Liver (tissue), 9 donors: ENCODE measurements around the gene UBAP2. TPM values are rescaled to one million over a fixed set of nuclear protein-coding genes. Genes with fewer than 3 reads are reported as not detected.

Experiments used
- DNase-seq: peaks from one replicate; pipeline ENCODE4 v3.0.0-alpha.2; 2017; ENCODE audit warnings: low spot score
- H3K27ac ChIP-seq, 2 donors: one replicate each; pipeline ENCODE4 v1.7.0; 2013; ENCODE audit warnings: inconsistent platforms in 2 of 2, low read length in 2 of 2, control low read depth in 1 of 2, low read depth in 1 of 2, mild to moderate bottlenecking in 1 of 2
- H3K27me3 ChIP-seq, 4 donors: one replicate each; pipeline versions ENCODE4 v1.6.1 to v1.7.0; 2013; ENCODE audit warnings: low read length in 3 of 4, inconsistent platforms in 1 of 4, mild to moderate bottlenecking in 1 of 4, moderate library complexity in 1 of 4; ENCODE audit not compliant: control insufficient read depth in 4 of 4, insufficient read depth in 4 of 4
- H3K36me3 ChIP-seq, 4 donors: one replicate each; pipeline versions ENCODE4 v1.6.1 to v1.7.0; 2013; ENCODE audit warnings: low read length in 3 of 4, mild to moderate bottlenecking in 3 of 4, low read depth in 1 of 4, moderate library complexity in 1 of 4; ENCODE audit not compliant: control insufficient read depth in 4 of 4, insufficient read depth in 3 of 4
- H3K4me1 ChIP-seq, 4 donors: one replicate each; pipeline versions ENCODE4 v1.6.1 to v1.7.0; 2013; ENCODE audit warnings: low read length in 3 of 4, mild to moderate bottlenecking in 3 of 4, moderate library complexity in 1 of 4; ENCODE audit not compliant: control insufficient read depth in 4 of 4, insufficient read depth in 4 of 4
- H3K4me3 ChIP-seq, 3 donors: one replicate each; pipeline versions ENCODE4 v1.6.1 to v1.7.0; 2013; ENCODE audit warnings: low read length in 3 of 3, control low read depth in 1 of 3, low read depth in 1 of 3, mild to moderate bottlenecking in 1 of 3
- H3K9ac ChIP-seq, 2 donors: one replicate each; pipeline ENCODE4 v1.7.0; 2013; ENCODE audit warnings: low read length in 2 of 2, mild to moderate bottlenecking in 2 of 2, moderate library complexity in 2 of 2, control low read depth in 1 of 2, low read depth in 1 of 2
- H3K9me3 ChIP-seq, 4 donors: one replicate each; pipeline versions ENCODE4 v1.6.1 to v1.7.0; 2013; ENCODE audit warnings: low read length in 3 of 4; ENCODE audit not compliant: control insufficient read depth in 4 of 4
- EGR1 ChIP-seq, 2 donors: IDR thresholded peaks; 2 replicates each; pipeline ENCODE4 v1.6.1; 2016 to 2018; ENCODE audit warnings: antibody characterized with exemption in 2 of 2, low read depth in 2 of 2
- FOXA1 ChIP-seq: IDR thresholded peaks from 2 replicates; pipeline ENCODE4 v1.6.1; 2016; ENCODE audit warnings: antibody characterized with exemption
- GABPA ChIP-seq, 2 donors: IDR thresholded peaks in 1 of 2; conservative IDR thresholded peaks in 1 of 2; 2 replicates each; pipeline ENCODE4 v1.6.1; 2016; ENCODE audit warnings: antibody characterized with exemption in 2 of 2, mild to moderate bottlenecking in 1 of 2, moderate library complexity in 1 of 2
- HNF4A ChIP-seq, 2 donors: conservative IDR thresholded peaks; 2 replicates each; pipeline ENCODE4 v1.6.1; 2016; ENCODE audit warnings: antibody characterized with exemption in 2 of 2, mild to moderate bottlenecking in 2 of 2
- HNF4G ChIP-seq: IDR thresholded peaks from 2 replicates; pipeline ENCODE4 v1.6.1; 2016; ENCODE audit warnings: antibody characterized with exemption
- NR2F2 ChIP-seq: IDR thresholded peaks from 2 replicates; pipeline ENCODE4 v1.6.1; 2016; ENCODE audit warnings: antibody characterized with exemption
- RAD21 ChIP-seq, 2 donors: IDR thresholded peaks; 2 replicates each; pipeline ENCODE4 v1.6.1; 2016; ENCODE audit warnings: antibody characterized with exemption in 2 of 2, mild to moderate bottlenecking in 2 of 2
- RXRA ChIP-seq, 2 donors: IDR thresholded peaks; 2 replicates each; pipeline ENCODE4 v1.6.1; 2017 to 2018; ENCODE audit warnings: antibody characterized with exemption in 2 of 2, mild to moderate bottlenecking in 1 of 2
- SP1 ChIP-seq: IDR thresholded peaks from 2 replicates; pipeline ENCODE4 v1.6.1; 2018; ENCODE audit warnings: antibody characterized with exemption, mild to moderate bottlenecking
- TAF1 ChIP-seq: conservative IDR thresholded peaks from 2 replicates; pipeline ENCODE4 v1.6.1; 2016; ENCODE audit warnings: antibody characterized with exemption, mild to moderate bottlenecking
- WGBS: extraction: QIAGEN DNeasy Blood & Tissue Kit; methylation state at CpG from one replicate; pipeline ENCODE4 v1.1.7; 2013; 5-methylcytosine and 5-hydroxymethylcytosine counted together
- polyA plus RNA-seq, 2 donors: library from polyadenylated mRNA; stranded (reverse) in 1 of 2; unstranded in 1 of 2; fragments of 200-250 nt in 1 of 2; fragments of >200 nt in 1 of 2; fragmentation: Nextera tagmentation in 1 of 2; extraction: Ambion mirVana in 1 of 2; gene quantifications; one replicate each; pipeline versions ENCODE4 v1.2.1 to v1.2.3, GENCODE V29; 2013 to 2015
- total RNA-seq, 2 donors: library from RNA; depleted of rRNA; stranded (reverse); fragments of >200 nt; gene quantifications; one replicate each; pipeline ENCODE4 v1.2.3, GENCODE V29; 2014
- TF ChIP-seq, protein P1 (sequence below): IDR thresholded peaks from 2 replicates; pipeline ENCODE4 v1.6.1; 2016; ENCODE audit warnings: antibody characterized with exemption
- TF ChIP-seq, protein P2 (sequence below): fragments of 150-350 bp; IDR thresholded peaks from 2 replicates; pipeline ENCODE4 v1.5.1; 2017; ENCODE audit warnings: improper control_type of control experiment, low read depth, low read length; ENCODE audit not compliant: missing input control
- TF ChIP-seq, protein P3 (sequence below): IDR thresholded peaks from 2 replicates; pipeline ENCODE4 v1.6.1; 2016; ENCODE audit warnings: antibody characterized with exemption, mild to moderate bottlenecking
- TF ChIP-seq, protein P4 (sequence below): IDR thresholded peaks from 2 replicates; pipeline ENCODE4 v1.6.1; 2016; ENCODE audit warnings: antibody characterized with exemption
- TF ChIP-seq, protein P5 (sequence below): IDR thresholded peaks from 2 replicates; pipeline ENCODE4 v1.6.1; 2016; ENCODE audit warnings: antibody characterized with exemption
- donor health status: healthy.
- donor health status: healthy.
- donor health status: healthy.
- donor health status: healthy.
- donor health status: healthy.

UBAP2 gene
- total and polyA plus RNA-seq, 4 donors: 5.4 to 12.6 (median 8.3) TPM

GRCh38 chr9:34032631-34033030, 16.1 kb downstream of the UBAP2 start:
- no peak overlapping the region for H3K27ac ChIP-seq
- WGBS: 91% methylated on average over 7 of the region's 7 CpGs
- no peak for DNase-seq
- no peaks in the 10 kb centered on the region for H3K27me3 ChIP-seq
- H3K4me3 ChIP-seq: no peak overlapping the region
- TF ChIP-seq RXRA (IDR thresholded peaks at IDR 0.05) (no peak), TAF1 (no peak), RAD21 (IDR thresholded peaks at IDR 0.05) (no peak), HNF4A (conservative IDR thresholded peaks at IDR 0.05) (no peak), SP1 (no peak), HNF4G (no peak), GABPA (IDR thresholded peaks at IDR 0.05 in 1 of 2, conservative IDR thresholded peaks at IDR 0.05 in 1 of 2) (no peak), NR2F2 (no peak), EGR1 (IDR thresholded peaks at IDR 0.05; ENCODE audit: low read depth in 2 of 2) (no peak)
- TF ChIP-seq, protein P1, sequence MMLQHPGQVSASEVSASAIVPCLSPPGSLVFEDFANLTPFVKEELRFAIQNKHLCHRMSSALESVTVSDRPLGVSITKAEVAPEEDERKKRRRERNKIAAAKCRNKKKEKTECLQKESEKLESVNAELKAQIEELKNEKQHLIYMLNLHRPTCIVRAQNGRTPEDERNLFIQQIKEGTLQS: no peak
- TF ChIP-seq, protein P2, sequence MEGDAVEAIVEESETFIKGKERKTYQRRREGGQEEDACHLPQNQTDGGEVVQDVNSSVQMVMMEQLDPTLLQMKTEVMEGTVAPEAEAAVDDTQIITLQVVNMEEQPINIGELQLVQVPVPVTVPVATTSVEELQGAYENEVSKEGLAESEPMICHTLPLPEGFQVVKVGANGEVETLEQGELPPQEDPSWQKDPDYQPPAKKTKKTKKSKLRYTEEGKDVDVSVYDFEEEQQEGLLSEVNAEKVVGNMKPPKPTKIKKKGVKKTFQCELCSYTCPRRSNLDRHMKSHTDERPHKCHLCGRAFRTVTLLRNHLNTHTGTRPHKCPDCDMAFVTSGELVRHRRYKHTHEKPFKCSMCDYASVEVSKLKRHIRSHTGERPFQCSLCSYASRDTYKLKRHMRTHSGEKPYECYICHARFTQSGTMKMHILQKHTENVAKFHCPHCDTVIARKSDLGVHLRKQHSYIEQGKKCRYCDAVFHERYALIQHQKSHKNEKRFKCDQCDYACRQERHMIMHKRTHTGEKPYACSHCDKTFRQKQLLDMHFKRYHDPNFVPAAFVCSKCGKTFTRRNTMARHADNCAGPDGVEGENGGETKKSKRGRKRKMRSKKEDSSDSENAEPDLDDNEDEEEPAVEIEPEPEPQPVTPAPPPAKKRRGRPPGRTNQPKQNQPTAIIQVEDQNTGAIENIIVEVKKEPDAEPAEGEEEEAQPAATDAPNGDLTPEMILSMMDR: no peak
- TF ChIP-seq, protein P3, sequence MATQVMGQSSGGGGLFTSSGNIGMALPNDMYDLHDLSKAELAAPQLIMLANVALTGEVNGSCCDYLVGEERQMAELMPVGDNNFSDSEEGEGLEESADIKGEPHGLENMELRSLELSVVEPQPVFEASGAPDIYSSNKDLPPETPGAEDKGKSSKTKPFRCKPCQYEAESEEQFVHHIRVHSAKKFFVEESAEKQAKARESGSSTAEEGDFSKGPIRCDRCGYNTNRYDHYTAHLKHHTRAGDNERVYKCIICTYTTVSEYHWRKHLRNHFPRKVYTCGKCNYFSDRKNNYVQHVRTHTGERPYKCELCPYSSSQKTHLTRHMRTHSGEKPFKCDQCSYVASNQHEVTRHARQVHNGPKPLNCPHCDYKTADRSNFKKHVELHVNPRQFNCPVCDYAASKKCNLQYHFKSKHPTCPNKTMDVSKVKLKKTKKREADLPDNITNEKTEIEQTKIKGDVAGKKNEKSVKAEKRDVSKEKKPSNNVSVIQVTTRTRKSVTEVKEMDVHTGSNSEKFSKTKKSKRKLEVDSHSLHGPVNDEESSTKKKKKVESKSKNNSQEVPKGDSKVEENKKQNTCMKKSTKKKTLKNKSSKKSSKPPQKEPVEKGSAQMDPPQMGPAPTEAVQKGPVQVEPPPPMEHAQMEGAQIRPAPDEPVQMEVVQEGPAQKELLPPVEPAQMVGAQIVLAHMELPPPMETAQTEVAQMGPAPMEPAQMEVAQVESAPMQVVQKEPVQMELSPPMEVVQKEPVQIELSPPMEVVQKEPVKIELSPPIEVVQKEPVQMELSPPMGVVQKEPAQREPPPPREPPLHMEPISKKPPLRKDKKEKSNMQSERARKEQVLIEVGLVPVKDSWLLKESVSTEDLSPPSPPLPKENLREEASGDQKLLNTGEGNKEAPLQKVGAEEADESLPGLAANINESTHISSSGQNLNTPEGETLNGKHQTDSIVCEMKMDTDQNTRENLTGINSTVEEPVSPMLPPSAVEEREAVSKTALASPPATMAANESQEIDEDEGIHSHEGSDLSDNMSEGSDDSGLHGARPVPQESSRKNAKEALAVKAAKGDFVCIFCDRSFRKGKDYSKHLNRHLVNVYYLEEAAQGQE: no peak
- TF ChIP-seq, protein P4, sequence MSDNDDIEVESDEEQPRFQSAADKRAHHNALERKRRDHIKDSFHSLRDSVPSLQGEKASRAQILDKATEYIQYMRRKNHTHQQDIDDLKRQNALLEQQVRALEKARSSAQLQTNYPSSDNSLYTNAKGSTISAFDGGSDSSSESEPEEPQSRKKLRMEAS: no peak
- TF ChIP-seq, protein P5, sequence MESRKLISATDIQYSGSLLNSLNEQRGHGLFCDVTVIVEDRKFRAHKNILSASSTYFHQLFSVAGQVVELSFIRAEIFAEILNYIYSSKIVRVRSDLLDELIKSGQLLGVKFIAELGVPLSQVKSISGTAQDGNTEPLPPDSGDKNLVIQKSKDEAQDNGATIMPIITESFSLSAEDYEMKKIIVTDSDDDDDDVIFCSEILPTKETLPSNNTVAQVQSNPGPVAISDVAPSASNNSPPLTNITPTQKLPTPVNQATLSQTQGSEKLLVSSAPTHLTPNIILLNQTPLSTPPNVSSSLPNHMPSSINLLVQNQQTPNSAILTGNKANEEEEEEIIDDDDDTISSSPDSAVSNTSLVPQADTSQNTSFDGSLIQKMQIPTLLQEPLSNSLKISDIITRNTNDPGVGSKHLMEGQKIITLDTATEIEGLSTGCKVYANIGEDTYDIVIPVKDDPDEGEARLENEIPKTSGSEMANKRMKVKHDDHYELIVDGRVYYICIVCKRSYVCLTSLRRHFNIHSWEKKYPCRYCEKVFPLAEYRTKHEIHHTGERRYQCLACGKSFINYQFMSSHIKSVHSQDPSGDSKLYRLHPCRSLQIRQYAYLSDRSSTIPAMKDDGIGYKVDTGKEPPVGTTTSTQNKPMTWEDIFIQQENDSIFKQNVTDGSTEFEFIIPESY: no peak
- peaks cover 0 to 2% (median 0%) of the 10 kb centered on the region in 4 donors for H3K36me3 ChIP-seq
- H3K9me3 ChIP-seq: no peaks in the 10 kb centered on the region
- no peak overlapping the region for H3K9ac ChIP-seq
- no peaks in the 10 kb centered on the region for H3K4me1 ChIP-seq

DNA sequence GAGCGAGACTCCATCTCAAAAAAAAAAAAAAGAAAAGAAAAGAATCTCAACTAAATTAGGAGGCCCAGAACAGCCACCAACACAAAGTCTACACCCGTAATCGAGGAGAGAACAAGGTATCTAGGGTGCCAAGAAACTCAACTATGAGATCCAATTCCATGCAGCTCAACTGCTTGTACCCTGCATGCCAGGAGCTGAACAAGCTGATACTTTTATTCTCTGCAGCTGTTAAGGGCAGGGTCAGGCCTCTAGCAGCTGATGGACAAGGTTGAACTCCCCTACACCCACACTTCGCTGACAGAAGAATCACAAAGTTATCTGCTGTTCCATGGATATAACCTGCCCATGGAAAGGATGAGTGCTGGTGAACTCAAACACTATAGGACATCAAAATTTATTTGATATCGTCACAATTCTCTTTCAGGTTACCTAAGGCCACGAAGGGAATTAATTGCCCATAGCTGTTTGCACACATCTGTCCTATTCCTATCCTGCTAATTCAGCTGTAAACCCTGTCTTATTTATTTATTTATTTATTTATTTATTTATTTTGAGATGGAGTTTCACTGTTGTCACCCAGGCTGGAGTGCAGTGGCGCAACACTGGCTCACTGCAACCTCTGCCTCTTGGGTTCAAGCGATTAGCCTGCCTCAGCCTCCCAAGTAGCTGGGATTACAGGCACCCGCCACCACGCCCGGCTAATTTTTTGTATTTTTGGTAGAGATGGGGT, 20.7 kb downstream of the UBAP2 start:
- TF ChIP-seq TAF1: no peak
- TF ChIP-seq, protein P2: no peak
- TF ChIP-seq RXRA (IDR thresholded peaks at IDR 0.05): no peak
- TF ChIP-seq, protein P4: no peak
- no peak for TF ChIP-seq FOXA1
- Histone ChIP-seq H3K36me3 (peaks cover 0 to 2% (median 0%) of the 10 kb centered on the region in 4 donors), H3K9me3 (no peaks in the 10 kb centered on the region), H3K9ac (no peak overlapping the region), H3K27me3 (no peaks in the 10 kb centered on the region), H3K4me3 (no peak overlapping the region), H3K27ac (no peak overlapping the region), H3K4me1 (no peaks in the 10 kb centered on the region)
- no peak for DNase-seq
- WGBS: 98% methylated on average over 11 of the region's 11 CpGs
